ENCODE data around the gene SLC26A1.

Gene SLC26A1

DNA sequence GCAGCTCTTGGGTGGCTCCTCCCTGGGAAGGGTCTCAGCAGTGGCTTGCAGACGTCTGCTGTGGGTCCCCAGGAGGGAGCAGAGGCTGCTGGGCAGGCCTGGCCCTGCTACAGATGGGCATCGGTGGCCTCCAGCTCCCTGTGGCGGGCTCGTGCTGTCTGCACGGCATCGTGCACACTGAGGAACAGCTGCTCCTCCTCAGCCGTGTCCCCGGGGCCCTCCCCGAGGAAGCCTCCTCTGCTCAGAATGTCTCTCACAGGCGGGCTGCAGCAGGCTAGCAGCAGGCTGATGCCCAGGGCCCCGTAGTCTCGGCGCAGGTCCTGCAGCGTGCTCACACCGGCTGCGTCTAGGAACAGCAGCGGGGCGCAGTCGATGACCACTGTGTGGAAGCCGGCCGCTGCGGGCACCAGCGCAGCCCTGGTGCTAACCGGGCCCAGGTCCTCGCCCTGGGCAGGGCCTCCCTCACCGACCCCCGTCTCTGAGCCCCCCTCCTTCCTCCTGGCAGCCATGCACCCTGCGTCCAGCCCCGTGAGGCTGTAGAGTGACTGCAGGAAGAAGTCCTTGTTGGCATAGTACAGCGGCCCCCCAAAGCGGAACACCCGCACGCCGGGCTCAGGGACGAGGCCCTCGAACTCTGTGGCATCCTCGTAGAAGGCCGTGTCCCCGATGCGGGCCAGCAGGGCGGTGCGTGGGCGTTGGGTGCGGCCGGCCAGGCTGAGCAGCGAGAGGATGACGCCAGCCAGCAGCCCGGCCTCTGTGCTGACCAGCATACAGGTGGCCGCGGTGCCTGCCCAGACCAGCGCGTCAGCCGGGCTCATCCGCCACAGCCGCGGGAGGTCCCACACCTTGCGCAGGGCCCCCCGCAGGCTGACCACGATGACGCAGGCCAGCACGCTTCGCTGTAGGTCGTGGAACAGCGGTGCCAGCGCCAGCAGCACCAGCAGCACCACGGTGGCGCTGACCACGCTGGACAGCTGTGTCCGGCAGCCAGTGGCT, 4.2 kb downstream of the SLC26A1 start:
- TF ChIP-seq, protein P1, sequence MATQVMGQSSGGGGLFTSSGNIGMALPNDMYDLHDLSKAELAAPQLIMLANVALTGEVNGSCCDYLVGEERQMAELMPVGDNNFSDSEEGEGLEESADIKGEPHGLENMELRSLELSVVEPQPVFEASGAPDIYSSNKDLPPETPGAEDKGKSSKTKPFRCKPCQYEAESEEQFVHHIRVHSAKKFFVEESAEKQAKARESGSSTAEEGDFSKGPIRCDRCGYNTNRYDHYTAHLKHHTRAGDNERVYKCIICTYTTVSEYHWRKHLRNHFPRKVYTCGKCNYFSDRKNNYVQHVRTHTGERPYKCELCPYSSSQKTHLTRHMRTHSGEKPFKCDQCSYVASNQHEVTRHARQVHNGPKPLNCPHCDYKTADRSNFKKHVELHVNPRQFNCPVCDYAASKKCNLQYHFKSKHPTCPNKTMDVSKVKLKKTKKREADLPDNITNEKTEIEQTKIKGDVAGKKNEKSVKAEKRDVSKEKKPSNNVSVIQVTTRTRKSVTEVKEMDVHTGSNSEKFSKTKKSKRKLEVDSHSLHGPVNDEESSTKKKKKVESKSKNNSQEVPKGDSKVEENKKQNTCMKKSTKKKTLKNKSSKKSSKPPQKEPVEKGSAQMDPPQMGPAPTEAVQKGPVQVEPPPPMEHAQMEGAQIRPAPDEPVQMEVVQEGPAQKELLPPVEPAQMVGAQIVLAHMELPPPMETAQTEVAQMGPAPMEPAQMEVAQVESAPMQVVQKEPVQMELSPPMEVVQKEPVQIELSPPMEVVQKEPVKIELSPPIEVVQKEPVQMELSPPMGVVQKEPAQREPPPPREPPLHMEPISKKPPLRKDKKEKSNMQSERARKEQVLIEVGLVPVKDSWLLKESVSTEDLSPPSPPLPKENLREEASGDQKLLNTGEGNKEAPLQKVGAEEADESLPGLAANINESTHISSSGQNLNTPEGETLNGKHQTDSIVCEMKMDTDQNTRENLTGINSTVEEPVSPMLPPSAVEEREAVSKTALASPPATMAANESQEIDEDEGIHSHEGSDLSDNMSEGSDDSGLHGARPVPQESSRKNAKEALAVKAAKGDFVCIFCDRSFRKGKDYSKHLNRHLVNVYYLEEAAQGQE (IDR thresholded peaks at IDR 0.05; ENCODE audit: insufficient read depth in 1 of 2, low read depth in 2 of 2, low read length in 2 of 2), result no peak
- TF ChIP-seq FOXP2 (optimal IDR thresholded peaks at IDR 0.05; ENCODE audit: borderline replicate concordance, extremely low read depth, extremely low read length, insufficient read depth) (no peak), SIN3A (IDR thresholded peaks at IDR 0.05; ENCODE audit: borderline replicate concordance, insufficient read depth, low read length) (no peak), POLR2AphosphoS5 (IDR thresholded peaks at IDR 0.05; ENCODE audit: low read depth, low read length) (no peak), TAF1 (IDR thresholded peaks at IDR 0.05; ENCODE audit: borderline replicate concordance, insufficient read depth, low read length) (no peak)

DNA sequence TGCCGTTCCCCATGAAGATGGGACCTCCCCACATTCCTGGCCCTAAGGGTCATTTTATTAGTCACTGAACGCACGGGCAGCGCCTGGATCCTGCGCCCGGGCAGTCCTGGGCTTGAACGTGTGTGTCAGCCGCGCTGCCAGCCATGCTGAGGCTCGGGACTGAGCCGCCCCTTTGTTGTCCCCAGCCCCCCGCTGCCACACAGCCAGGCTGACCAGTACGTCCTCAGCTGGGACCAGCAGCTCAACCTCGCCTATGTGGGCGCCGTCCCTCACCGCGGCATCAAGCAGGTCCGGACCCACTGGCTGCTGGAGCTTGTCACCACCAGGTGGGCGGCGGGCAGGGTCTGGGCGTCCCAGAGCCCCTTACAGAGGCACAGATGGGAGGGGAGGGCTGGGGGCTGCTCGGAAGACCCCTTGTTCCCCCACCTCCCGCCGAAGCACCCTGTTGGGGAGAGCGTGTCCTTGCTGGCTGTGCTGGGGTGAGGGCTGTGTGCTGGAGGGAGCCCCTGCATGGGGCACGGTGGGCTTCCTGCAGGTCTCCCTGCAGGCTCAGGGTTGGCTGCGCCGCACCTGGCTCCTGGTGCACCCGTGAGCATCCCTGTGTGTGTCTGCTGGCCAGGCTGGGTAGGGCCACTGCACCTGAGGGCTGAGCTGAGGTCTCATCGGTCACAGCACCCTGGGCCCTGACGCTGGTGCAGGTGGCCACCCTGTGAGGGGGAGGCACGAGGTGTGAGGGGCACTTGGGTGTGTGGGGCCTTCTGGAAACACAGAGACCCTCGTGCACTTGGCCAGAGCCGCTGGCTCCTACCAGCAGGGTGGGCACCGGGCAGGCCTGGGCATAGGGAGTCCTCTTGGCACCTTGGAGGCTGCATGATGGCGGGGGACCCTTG, 5.3 kb downstream of the SLC26A1 start:
- no peak for TF ChIP-seq SIN3A (IDR thresholded peaks at IDR 0.05; ENCODE audit: borderline replicate concordance, insufficient read depth, low read length)

DNA sequence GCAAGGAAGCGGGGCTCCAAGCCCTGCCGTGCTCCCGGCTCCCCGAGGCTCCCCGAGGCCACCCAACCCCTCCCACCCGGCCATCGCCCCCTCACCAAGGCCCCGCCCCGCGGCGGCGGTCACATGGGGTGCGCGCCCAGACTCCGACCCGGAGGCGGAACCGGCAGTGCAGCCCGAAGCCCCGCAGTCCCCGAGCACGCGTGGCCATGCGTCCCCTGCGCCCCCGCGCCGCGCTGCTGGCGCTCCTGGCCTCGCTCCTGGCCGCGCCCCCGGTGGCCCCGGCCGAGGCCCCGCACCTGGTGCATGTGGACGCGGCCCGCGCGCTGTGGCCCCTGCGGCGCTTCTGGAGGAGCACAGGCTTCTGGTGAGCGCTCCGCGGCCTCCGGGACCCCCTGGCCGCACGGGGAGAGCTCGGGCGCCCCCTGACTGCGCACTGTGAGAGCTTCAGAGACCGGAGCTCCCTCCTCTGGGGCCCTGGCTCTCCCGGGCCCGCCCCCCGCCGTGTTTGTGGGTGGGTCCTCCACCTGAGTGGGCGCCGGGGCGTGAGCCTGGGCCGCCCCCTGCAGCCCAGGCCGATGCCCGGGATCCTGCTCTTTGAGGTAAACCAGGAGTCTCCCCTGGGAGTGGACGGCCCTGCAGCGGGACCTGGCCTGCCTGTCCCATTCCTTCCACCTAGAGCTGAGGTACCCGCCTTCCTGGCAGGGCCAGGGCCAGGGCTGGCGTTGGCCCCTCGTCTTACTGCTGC, 6.2 kb downstream of the SLC26A1 start, which contains the start of gene IDUA:
Gene IDUA, plus strand, starts transcription at position 166 of the 745 bp plus-strand sequence. Its CDS starts 41 bp downstream, at position 207.
- no peak for TF ChIP-seq FOXP2 (optimal IDR thresholded peaks at IDR 0.05; ENCODE audit: borderline replicate concordance, extremely low read depth, extremely low read length, insufficient read depth)
- no peak for TF ChIP-seq TAF1 (IDR thresholded peaks at IDR 0.05; ENCODE audit: borderline replicate concordance, insufficient read depth, low read length)
- TF ChIP-seq, protein P1 (IDR thresholded peaks at IDR 0.05; ENCODE audit: insufficient read depth in 1 of 2, low read depth in 2 of 2, low read length in 2 of 2), result no peak
- TF ChIP-seq SIN3A (IDR thresholded peaks at IDR 0.05; ENCODE audit: borderline replicate concordance, insufficient read depth, low read length), result no peak
- no peak for TF ChIP-seq POLR2AphosphoS5 (IDR thresholded peaks at IDR 0.05; ENCODE audit: low read depth, low read length)

DNA sequence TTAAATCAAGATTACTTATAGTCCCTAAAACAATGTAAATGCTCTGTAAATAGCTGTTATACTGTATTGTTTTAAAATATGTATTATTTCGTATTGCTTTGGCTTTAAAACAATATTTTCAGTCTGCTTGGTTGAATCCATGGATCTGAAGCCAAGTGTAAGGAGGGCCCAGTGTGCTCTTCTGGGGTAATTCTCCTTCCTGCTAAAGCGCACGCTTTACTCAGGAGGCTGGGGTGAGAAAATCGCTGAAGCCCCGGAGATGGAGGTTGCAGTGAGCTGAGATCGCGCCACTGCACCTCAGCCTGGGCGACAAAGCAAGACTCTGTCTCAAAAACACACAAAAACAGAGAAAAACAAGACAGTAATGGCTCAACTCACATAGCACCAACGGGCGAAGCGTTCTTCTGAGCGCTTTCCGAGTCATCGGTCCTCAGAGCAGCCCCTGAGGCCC, 6.8 kb downstream of the SLC26A1 start:
- TF ChIP-seq TAF1 (IDR thresholded peaks at IDR 0.05; ENCODE audit: borderline replicate concordance, insufficient read depth, low read length), result no peak
- TF ChIP-seq, protein P1 (IDR thresholded peaks at IDR 0.05; ENCODE audit: insufficient read depth in 1 of 2, low read depth in 2 of 2, low read length in 2 of 2), result no peak
- 0 out of 2 replicates have a peak, but pooled peaks have one; percentile 36 for TF ChIP-seq POLR2AphosphoS5 (IDR thresholded peaks at IDR 0.05; ENCODE audit: low read depth, low read length)

Measured in PFSK-1 (cell line).